H9 (cell line): ENCODE data around the gene GATA5. TPM values are rescaled to one million over a fixed set of nuclear protein-coding genes. Genes with fewer than 3 reads are reported as not detected.

ENCODE experiments used
- DNase-seq: peaks from one replicate; pipeline ENCODE4 v3.0.0-alpha.2; 2017
- H2AFZ ChIP-seq: one replicate; pipeline ENCODE4 v1.6.1; 2013; ENCODE audit warnings: mild to moderate bottlenecking, low read length, control low read depth, moderate library complexity
- H2AK5ac ChIP-seq: 2 replicates; pipeline ENCODE4 v1.6.1; 2013; ENCODE audit warnings: low read length, control low read depth, mixed read lengths; ENCODE audit not compliant: insufficient read length
- H2BK120ac ChIP-seq: one replicate; pipeline ENCODE4 v1.6.1; 2013; ENCODE audit warnings: low read depth, mild to moderate bottlenecking, low read length, control low read depth, inconsistent platforms; ENCODE audit not compliant: poor library complexity, severe bottlenecking
- H2BK12ac ChIP-seq: 2 replicates; pipeline ENCODE4 v1.6.1; 2013; ENCODE audit warnings: low read length, control low read depth, mixed read lengths, low read depth; ENCODE audit not compliant: insufficient read length
- H2BK15ac ChIP-seq: 2 replicates; pipeline ENCODE4 v1.6.1; 2013; ENCODE audit warnings: low read depth, low read length, control low read depth
- H2BK20ac ChIP-seq: one replicate; pipeline ENCODE4 v1.6.1; 2013; ENCODE audit warnings: low read depth, mild to moderate bottlenecking, low read length, control low read depth, inconsistent platforms; ENCODE audit not compliant: poor library complexity, severe bottlenecking
- H2BK5ac ChIP-seq: 2 replicates; pipeline ENCODE4 v1.6.1; 2013; ENCODE audit warnings: low read length, control low read depth, mixed read lengths; ENCODE audit not compliant: insufficient read length
- H3K14ac ChIP-seq: 2 replicates; pipeline ENCODE4 v1.6.1; 2013; ENCODE audit warnings: low read length, control low read depth; ENCODE audit not compliant: insufficient read depth
- H3K18ac ChIP-seq: 2 replicates; pipeline ENCODE4 v1.6.1; 2013; ENCODE audit warnings: low read depth, mild to moderate bottlenecking, mixed read lengths, low read length, control low read depth; ENCODE audit not compliant: insufficient read length
- H3K23ac ChIP-seq: 2 replicates; pipeline ENCODE4 v1.6.1; 2013; ENCODE audit warnings: low read length, control low read depth, mixed read lengths, low read depth; ENCODE audit not compliant: insufficient read length
- H3K23me2 ChIP-seq: 2 replicates; pipeline ENCODE4 v1.6.1; 2013; ENCODE audit warnings: low read depth, mild to moderate bottlenecking, mixed read lengths, low read length, control low read depth; ENCODE audit not compliant: insufficient read length, poor library complexity, severe bottlenecking
- H3K27ac ChIP-seq: 2 replicates; pipeline ENCODE4 v1.5.1; 2013; ENCODE audit warnings: low read length, control low read depth, mixed read lengths, low read depth; ENCODE audit not compliant: insufficient read length
- H3K27me3 ChIP-seq: 2 replicates; pipeline ENCODE4 v1.6.1; 2013; ENCODE audit warnings: low read length, control low read depth, inconsistent platforms; ENCODE audit not compliant: insufficient read depth
- H3K4ac ChIP-seq: 2 replicates; pipeline ENCODE4 v1.6.1; 2013; ENCODE audit warnings: low read depth, mild to moderate bottlenecking, control low read depth, inconsistent platforms, low read length, moderate library complexity
- H3K4me1 ChIP-seq: 2 replicates; pipeline ENCODE4 v1.6.1; 2013; ENCODE audit warnings: low read length, control low read depth, inconsistent platforms; ENCODE audit not compliant: insufficient read depth
- H3K4me2 ChIP-seq: 2 replicates; pipeline ENCODE4 v1.6.1; 2013; ENCODE audit warnings: low read length, control low read depth, mixed read lengths; ENCODE audit not compliant: insufficient read length, insufficient read depth
- H3K56ac ChIP-seq: 2 replicates; pipeline ENCODE4 v1.6.1; 2013; ENCODE audit warnings: low read depth, mild to moderate bottlenecking, mixed read lengths, low read length, control low read depth; ENCODE audit not compliant: insufficient read length
- H3K79me1 ChIP-seq: 2 replicates; pipeline ENCODE4 v1.6.1; 2013; ENCODE audit warnings: low read depth, mild to moderate bottlenecking, moderate library complexity, low read length, control low read depth, inconsistent platforms; ENCODE audit not compliant: insufficient read depth, poor library complexity, severe bottlenecking
- H3K79me2 ChIP-seq: 2 replicates; pipeline ENCODE4 v1.6.1; 2013; ENCODE audit warnings: low read length, control low read depth, inconsistent platforms; ENCODE audit not compliant: insufficient read depth
- H3K9ac ChIP-seq: 2 replicates; pipeline ENCODE4 v1.6.1; 2013; ENCODE audit warnings: low read length, control low read depth, mixed read lengths; ENCODE audit not compliant: insufficient read length; ENCODE audit errors: extremely low read depth
- H3K9me3 ChIP-seq: one replicate; pipeline ENCODE4 v1.6.1; 2013; ENCODE audit warnings: low read depth, low read length, inconsistent platforms; ENCODE audit not compliant: control insufficient read depth
- H3T11ph ChIP-seq: one replicate; pipeline ENCODE4 v1.6.1; 2013; ENCODE audit warnings: mild to moderate bottlenecking, low read length, control low read depth, inconsistent platforms
- H4K20me1 ChIP-seq: one replicate; pipeline ENCODE4 v1.6.1; 2013; ENCODE audit not compliant: control insufficient read depth, insufficient read length, insufficient read depth
- H4K5ac ChIP-seq: 2 replicates; pipeline ENCODE4 v1.6.1; 2013; ENCODE audit warnings: low read depth, mild to moderate bottlenecking, mixed read lengths, low read length, control low read depth; ENCODE audit not compliant: insufficient read length
- H4K8ac ChIP-seq: replicated peaks from 2 replicates; pipeline ENCODE4 v1.6.1; 2013; ENCODE audit warnings: low read length, control low read depth, mixed read lengths, low read depth; ENCODE audit not compliant: insufficient read length
- H4K91ac ChIP-seq: 2 replicates; pipeline ENCODE4 v1.6.1; 2013; ENCODE audit warnings: low read depth, mild to moderate bottlenecking, moderate library complexity, mixed read lengths, low read length, control low read depth; ENCODE audit not compliant: insufficient read length
- H3K27ac Mint-ChIP-seq, 3 experiments: 2 replicates in 2 of 3; 3 replicates in 1 of 3; pipeline ENCODE4 v1.8.0; 2020 to 2021; ENCODE audit warnings: mixed read lengths in 3 of 3, mild to moderate bottlenecking in 1 of 3, moderate library complexity in 1 of 3
- H3K27me3 Mint-ChIP-seq: 2 replicates; pipeline ENCODE4 v1.8.0; 2021; ENCODE audit warnings: low read depth, mild to moderate bottlenecking, moderate library complexity, mixed read lengths
- H3K36me3 Mint-ChIP-seq, 3 experiments: 2 replicates in 2 of 3; 3 replicates in 1 of 3; pipeline ENCODE4 v1.8.0; 2020 to 2021; ENCODE audit warnings: low read depth in 3 of 3, mixed read lengths in 3 of 3; ENCODE audit not compliant: insufficient read depth in 1 of 3
- H3K4me1 Mint-ChIP-seq, 2 experiments: 2 replicates each; pipeline ENCODE4 v1.8.0; 2020; ENCODE audit warnings: mixed read lengths in 2 of 2
- H3K4me3 Mint-ChIP-seq, 2 experiments: 2 replicates in 1 of 2; 3 replicates in 1 of 2; pipeline ENCODE4 v1.8.0; 2020 to 2021; ENCODE audit warnings: mild to moderate bottlenecking in 2 of 2, mixed read lengths in 2 of 2, moderate library complexity in 1 of 2
- H3K9me3 Mint-ChIP-seq, 2 experiments: 2 replicates in 1 of 2; 3 replicates in 1 of 2; pipeline ENCODE4 v1.8.0; 2020; ENCODE audit warnings: mild to moderate bottlenecking in 2 of 2, mixed read lengths in 2 of 2, moderate library complexity in 1 of 2
- WGBS: extraction: QIAGEN DNeasy Blood & Tissue Kit; methylation state at CpG from one replicate; pipeline ENCODE4 v1.1.7; 2013; ENCODE audit warnings: missing lambda C conversion rate, low lambda C conversion rate, mixed read lengths; ENCODE audit not compliant: insufficient read length; ENCODE audit errors: extremely low coverage; 5-methylcytosine and 5-hydroxymethylcytosine counted together
- total RNA-seq: library from RNA; stranded (reverse); gene quantifications from 2 replicates; pipeline ENCODE4 v1.2.1, GENCODE V29; 2021
- TF ChIP-seq, protein P1 (sequence below): fragments of 200-600 bp; sonication (generic); conservative IDR thresholded peaks from 3 replicates; pipeline ENCODE4 v1.8.0; 2021; ENCODE audit warnings: antibody characterized with exemption, mild to moderate bottlenecking

The GATA5 gene
- total RNA-seq, 1 experiment from 2014 or later, result 0.24 TPM

DNA sequence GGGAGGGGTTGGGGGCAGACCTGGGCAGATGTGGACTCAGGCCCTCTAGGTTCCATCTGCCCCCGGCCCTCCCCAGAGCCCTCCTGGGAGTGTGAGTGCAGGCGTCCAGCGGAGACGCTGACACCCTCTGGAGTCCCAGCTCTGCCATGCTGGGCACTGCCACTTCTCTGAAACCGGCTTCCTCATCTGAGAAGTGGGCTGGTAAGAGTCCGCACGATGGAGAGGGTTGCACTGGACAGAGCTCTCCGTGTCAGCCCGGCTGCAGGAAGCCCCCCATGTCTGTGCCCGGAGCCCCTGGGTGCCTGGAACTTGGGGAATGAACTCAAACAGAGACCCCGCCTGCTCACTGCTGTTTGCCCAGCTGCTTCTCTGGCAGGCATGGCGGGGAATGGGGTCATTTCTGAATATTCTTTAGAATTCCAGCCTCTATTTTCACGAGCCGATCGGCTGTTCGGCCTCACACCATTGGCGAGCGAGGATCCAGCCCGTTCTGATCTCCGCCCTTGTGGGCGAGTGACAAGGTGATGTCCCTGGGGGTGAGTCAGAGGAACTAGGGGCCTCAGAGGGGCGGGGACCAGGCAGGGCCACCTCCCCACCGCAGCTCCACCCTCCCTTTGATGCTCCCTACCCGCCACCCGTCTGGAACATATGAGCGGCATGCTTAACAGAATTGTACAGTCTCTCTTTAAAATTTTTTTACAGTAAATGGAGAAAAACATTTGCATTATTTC, 47.8 kb upstream of the GATA5 start:
- no peaks in the 10 kb centered on the region; the same call in 1 of the 2 replicates for H3K4me1 ChIP-seq
- no peak overlapping the region for H3K56ac ChIP-seq
- no CpG with 5 or more reads among the region's 26 CpGs for WGBS
- DNase-seq, result peak; percentile 80
- H3K9ac ChIP-seq, result no peak overlapping the region
- no peaks in the 10 kb centered on the region for H3K79me2 ChIP-seq
- H3K4me1 Mint-ChIP-seq, result peaks cover 9 to 25% of the 10 kb centered on the region in 2 experiments
- no peaks in the 10 kb centered on the region for H3K27me3 ChIP-seq
- H2AFZ ChIP-seq, result no peak overlapping the region
- H3K27ac ChIP-seq, result no peak overlapping the region
- H3K23me2 ChIP-seq, result no peaks in the 10 kb centered on the region
- H4K20me1 ChIP-seq, result no peaks in the 10 kb centered on the region
- no peak overlapping the region for H3T11ph ChIP-seq
- no peak overlapping the region for H4K91ac ChIP-seq
- peaks cover 8% of the 10 kb centered on the region for H3K27me3 Mint-ChIP-seq
- no peak overlapping the region for H3K18ac ChIP-seq
- no peak overlapping the region; the same call in 1 of the 2 replicates for H3K14ac ChIP-seq
- no peak overlapping the region for H4K8ac ChIP-seq
- no peak overlapping the region for H3K27ac Mint-ChIP-seq
- no peak overlapping the region for H2AK5ac ChIP-seq
- H2BK20ac ChIP-seq, result no peak overlapping the region
- no peak overlapping the region for H4K5ac ChIP-seq
- no peaks in the 10 kb centered on the region; a peak in 1 of 5 replicates for H3K9me3 Mint-ChIP-seq
- no peak overlapping the region for H2BK15ac ChIP-seq
- H3K36me3 Mint-ChIP-seq, result no peaks in the 10 kb centered on the region
- H3K4ac ChIP-seq, result no peak overlapping the region
- no peak overlapping the region for H2BK5ac ChIP-seq
- H2BK120ac ChIP-seq, result no peak overlapping the region
- H3K4me3 Mint-ChIP-seq, result peak overlapping the region in 1 of 2 experiments; percentile 56; a peak in 1 of 5 replicates
- TF ChIP-seq, protein P1, sequence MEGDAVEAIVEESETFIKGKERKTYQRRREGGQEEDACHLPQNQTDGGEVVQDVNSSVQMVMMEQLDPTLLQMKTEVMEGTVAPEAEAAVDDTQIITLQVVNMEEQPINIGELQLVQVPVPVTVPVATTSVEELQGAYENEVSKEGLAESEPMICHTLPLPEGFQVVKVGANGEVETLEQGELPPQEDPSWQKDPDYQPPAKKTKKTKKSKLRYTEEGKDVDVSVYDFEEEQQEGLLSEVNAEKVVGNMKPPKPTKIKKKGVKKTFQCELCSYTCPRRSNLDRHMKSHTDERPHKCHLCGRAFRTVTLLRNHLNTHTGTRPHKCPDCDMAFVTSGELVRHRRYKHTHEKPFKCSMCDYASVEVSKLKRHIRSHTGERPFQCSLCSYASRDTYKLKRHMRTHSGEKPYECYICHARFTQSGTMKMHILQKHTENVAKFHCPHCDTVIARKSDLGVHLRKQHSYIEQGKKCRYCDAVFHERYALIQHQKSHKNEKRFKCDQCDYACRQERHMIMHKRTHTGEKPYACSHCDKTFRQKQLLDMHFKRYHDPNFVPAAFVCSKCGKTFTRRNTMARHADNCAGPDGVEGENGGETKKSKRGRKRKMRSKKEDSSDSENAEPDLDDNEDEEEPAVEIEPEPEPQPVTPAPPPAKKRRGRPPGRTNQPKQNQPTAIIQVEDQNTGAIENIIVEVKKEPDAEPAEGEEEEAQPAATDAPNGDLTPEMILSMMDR, result no peak
- no peak overlapping the region for H3K23ac ChIP-seq
- no peak overlapping the region for H3K4me2 ChIP-seq
- H2BK12ac ChIP-seq, result no peak overlapping the region
- H3K79me1 ChIP-seq, result no peaks in the 10 kb centered on the region
- H3K9me3 ChIP-seq, result no peaks in the 10 kb centered on the region
